PC-3 (cell line): Measurements from ENCODE around the gene GPS2.

Experiments used
- EZH2 ChIP-seq: fragments of 300-600 bp; sonication (generic); IDR thresholded peaks from one replicate; pipeline ENCODE4 v1.6.1; 2017; ENCODE audit warnings: antibody characterized with exemption, mild to moderate bottlenecking, low read length; ENCODE audit not compliant: unreplicated experiment
- EZH2phosphoT487 ChIP-seq: fragments of 300-600 bp; sonication (generic); IDR thresholded peaks from 2 replicates; pipeline ENCODE4 v1.6.1; 2018; ENCODE audit warnings: mild to moderate bottlenecking, antibody characterized with exemption, low read length, borderline replicate concordance
- TF ChIP-seq, protein P1 (sequence below): fragments of 300-600 bp; sonication (generic); conservative IDR thresholded peaks from 2 replicates; pipeline ENCODE4 v1.5.1; 2017; ENCODE audit warnings: antibody characterized with exemption, low read depth, mild to moderate bottlenecking, low read length

- TF ChIP-seq, protein P1, sequence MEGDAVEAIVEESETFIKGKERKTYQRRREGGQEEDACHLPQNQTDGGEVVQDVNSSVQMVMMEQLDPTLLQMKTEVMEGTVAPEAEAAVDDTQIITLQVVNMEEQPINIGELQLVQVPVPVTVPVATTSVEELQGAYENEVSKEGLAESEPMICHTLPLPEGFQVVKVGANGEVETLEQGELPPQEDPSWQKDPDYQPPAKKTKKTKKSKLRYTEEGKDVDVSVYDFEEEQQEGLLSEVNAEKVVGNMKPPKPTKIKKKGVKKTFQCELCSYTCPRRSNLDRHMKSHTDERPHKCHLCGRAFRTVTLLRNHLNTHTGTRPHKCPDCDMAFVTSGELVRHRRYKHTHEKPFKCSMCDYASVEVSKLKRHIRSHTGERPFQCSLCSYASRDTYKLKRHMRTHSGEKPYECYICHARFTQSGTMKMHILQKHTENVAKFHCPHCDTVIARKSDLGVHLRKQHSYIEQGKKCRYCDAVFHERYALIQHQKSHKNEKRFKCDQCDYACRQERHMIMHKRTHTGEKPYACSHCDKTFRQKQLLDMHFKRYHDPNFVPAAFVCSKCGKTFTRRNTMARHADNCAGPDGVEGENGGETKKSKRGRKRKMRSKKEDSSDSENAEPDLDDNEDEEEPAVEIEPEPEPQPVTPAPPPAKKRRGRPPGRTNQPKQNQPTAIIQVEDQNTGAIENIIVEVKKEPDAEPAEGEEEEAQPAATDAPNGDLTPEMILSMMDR, result no peak; the same call in 1 of the 2 replicates
- TF ChIP-seq EZH2, result no peak
- no peak for TF ChIP-seq EZH2phosphoT487
Measured at GRCh38 chr17:7295230-7296180, 19.7 kb downstream of the GPS2 start.
